Gastroesophageal sphincter (tissue), 3 donors: ENCODE measurements around the gene PPP2R5C.

Experiments
- POLR2A ChIP-seq, 2 donors: fragments of 450-650 bp; IDR thresholded peaks; one replicate each; pipeline ENCODE4 v1.6.1; 2017; ENCODE audit warnings: antibody characterized with exemption in 2 of 2, mild to moderate bottlenecking in 2 of 2, moderate library complexity in 1 of 2
- TF ChIP-seq, protein P1 (sequence below), 4 experiments: fragments of 200-600 bp in 2 of 4; fragments of 450-650 bp in 2 of 4; sonication (generic) in 1 of 4; IDR thresholded peaks; one replicate each; pipeline ENCODE4 v1.5.1; 2017 to 2019; ENCODE audit warnings: antibody characterized with exemption in 4 of 4, mild to moderate bottlenecking in 2 of 4, moderate library complexity in 2 of 4

DNA sequence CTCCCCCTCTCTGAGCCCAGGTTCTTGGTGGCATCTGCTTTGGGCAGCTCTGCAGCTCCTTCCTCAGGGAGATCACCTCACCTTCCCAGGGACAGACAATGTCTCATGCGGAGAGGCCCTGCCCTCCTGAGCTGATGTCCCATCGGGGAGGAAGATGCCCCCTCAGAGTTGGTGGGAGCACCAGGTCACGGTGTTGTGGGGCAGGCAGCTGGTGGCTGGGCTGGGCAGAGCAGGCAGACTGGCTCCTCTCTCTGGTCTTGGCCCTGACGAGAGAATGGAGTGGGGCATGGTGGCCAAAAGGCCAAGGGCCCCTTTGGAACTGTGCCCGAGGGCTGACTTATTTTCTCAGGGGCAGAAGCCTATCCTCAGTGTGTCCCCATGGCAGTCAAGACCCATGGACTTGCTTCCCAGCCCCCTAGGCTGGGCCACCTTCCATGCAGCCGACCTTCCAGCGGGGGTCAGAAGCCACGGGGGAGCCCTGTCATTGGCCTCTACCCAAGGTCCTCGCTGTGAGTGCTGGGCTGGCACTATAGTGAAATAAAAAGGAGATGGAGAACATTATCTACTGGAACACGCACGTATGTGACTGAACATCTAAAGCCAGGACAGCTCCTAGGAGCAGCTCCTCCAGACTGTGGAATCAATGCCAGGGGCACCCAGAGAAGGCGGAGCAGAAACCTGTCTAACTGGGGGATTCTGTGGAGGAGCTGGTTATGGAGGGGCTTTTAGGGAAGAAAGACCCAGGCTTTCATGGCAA, 21.9 kb downstream of the PPP2R5C start:
- TF ChIP-seq, protein P1, sequence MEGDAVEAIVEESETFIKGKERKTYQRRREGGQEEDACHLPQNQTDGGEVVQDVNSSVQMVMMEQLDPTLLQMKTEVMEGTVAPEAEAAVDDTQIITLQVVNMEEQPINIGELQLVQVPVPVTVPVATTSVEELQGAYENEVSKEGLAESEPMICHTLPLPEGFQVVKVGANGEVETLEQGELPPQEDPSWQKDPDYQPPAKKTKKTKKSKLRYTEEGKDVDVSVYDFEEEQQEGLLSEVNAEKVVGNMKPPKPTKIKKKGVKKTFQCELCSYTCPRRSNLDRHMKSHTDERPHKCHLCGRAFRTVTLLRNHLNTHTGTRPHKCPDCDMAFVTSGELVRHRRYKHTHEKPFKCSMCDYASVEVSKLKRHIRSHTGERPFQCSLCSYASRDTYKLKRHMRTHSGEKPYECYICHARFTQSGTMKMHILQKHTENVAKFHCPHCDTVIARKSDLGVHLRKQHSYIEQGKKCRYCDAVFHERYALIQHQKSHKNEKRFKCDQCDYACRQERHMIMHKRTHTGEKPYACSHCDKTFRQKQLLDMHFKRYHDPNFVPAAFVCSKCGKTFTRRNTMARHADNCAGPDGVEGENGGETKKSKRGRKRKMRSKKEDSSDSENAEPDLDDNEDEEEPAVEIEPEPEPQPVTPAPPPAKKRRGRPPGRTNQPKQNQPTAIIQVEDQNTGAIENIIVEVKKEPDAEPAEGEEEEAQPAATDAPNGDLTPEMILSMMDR (IDR thresholded peaks at IDR 0.05): no peak
- TF ChIP-seq POLR2A (IDR thresholded peaks at IDR 0.05): no peak
